TTC549 (cell line): ENCODE results near the gene TTC31.

Experiments used
- FAIRE-seq: peaks from 2 replicates; lab custom pipeline; 2012; peaks lifted over from hg19 to GRCh38; lab: Jason Lieb, UNC

Gene TTC31

DNA sequence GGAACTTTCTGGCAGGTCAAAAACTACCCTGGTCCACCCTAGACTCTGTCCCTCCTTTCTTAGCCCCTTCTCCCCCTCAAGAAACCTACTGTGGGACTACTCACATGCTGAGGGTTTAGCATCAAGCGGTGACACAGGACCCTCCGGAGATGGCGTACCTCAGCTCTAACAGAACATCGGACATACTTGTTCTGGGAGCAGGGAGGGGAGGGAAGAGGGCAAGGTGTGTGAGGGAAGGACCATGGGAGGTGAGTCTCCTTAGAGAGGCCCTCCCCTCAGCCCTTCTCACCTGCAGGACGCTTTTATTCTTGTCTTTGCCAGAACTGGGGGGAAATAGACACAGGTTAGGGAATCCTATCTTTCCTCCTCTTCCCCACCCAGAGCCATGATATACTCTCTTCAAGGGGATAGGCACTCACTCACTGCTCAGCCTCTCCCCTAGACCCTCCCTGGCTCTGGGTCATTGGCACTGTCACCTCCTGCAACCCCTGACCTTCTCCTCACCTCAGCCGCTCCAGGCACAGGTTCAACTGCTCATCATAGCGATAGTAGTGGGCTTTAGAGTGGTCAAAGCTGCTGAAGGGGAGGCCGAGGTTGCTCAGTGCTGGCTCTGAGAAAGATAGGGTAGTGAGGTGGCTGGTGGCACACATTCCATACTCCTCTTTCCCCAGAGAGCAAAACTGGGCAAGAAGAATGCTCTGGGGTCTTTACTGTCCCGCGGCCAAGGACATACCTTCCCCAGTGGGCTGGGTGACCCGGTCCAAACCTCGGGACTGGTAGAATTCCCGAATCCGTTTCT is 22.8 kb downstream of the TTC31 start:
- no peak for FAIRE-seq

DNA sequence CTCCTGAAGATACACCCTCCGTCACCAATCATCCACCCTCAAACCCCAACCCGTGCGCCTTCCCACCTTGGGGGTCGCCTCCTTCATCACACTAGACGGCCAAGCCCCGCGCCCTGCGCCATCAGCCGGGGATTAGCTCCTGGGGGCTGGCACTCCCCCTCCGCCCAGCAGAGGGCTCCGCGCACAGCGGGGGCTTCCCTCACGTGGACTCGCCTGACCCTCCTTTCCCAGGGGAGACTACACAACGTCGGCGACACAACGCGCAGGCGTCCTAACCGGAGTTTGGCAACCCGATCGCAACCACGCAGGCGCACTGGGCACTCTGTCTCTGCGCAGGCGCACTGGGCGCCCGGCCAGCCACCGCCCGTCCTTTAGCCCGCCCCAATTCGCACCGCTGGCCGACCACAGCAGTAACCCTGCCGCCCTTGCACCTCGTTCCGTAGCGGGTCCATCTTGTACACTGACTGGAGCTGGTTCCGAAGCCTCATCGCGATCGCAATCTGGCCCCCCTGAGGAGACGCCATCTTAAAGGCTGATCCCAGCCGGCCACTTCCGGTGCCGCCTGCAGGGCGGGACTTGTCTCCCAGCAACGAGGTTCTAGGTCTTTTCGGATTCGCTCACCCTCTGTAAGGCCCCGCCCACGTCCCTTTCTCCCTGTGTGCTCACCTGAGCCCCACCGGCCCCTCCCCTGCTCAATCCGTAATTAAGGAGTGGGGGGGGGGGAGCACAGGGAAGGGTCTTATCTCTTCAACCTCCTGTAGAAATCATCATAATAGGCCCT is 24.5 kb downstream of the TTC31 start, which contains the start of gene PCGF1:
Gene PCGF1, minus strand, starts transcription at position 551 of the 781 bp plus-strand sequence. Its CDS starts 27 bp downstream, at position 524.
- peak; percentile 58 for FAIRE-seq

DNA sequence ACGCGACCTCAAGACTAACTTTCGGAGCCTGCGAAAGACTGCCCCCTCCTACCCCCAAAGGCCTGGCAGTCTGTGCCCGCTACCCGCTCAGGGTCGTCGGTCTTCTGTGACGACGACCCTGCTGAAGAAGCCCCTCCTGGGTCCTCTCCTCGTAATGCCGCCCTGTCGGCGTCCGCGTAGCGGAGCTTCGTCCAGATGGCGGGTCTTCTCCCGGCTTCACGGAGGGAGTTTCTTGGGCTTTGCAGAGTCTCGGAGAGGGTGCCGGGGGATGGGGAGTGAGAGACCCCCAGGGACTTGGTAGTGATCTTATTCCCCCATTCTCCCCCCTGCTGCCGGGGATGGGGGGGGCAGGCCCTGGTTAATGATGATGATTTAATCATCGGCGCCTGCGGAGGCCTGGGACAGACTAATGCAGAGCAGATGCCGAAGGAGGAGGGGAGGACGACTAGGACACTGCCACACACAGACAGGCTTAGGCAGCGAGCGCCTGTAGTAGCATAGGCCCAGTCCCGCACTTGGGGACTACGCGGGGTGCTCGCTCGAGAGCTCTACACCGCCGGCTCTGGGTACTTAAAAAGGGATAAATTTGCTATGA is 25.1 kb downstream of the TTC31 start:
- no peak for FAIRE-seq

DNA sequence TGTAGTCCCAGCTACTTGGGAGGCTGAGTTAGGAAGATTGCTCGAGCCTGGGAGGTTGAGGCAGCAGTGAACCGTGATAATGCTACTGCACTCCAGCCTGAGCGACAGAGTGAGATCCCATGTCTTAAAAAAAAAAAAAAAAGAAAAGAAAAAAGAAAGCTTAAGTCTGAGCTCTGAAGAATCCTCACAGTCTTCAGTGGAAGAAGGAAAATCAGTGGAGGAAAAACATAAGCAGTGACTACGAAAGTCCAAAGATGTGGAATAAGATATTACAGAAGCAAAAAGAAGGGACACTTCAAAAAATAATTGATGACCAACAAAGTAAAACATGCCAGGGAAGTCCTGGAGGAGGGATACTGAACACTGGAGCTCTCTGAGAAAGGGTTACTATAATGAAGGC is 27.4 kb downstream of the TTC31 start:
- no peak for FAIRE-seq

DNA sequence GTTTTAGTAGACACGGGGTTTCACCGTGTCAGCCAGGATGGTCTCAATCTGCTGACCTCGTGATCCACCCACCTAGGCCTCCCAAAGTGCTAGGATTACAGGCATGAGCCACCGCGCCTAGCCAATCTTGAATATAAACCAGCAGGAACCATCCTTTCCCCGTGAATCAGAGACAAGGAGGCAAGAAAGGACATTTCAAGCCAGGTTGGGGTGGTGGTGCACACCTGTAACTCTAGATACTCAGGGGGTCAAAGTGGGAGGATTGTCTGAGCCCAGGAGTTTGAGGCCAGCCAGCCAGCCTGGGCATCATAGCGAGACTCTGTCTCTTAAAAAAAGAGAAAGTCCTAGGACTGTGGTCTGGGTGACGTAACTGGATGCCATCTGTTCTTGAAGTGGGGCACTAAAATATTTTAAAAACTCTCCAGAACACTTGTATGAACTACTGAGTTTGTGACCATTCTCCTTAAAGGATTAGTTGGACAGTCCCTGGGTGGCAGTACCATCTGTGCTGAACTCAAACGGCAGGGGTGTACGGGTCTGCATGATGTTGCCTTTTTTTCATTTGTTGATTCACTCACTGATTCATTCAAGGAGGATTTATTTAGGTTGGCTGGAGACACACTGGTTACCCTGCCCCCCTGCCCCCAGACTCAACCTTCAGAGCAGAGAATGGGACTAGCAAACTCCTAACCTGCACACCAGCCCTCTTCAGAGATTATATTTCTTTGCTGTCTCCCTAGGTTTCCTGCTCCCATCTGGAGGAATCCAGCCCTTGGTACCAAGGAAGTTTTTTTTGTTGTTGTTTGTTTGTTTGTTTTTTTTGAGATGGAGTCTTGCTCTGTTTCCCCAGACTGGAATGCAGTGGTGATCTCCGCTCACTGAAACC is 28.5 kb downstream of the TTC31 start:
- no peak for FAIRE-seq

DNA sequence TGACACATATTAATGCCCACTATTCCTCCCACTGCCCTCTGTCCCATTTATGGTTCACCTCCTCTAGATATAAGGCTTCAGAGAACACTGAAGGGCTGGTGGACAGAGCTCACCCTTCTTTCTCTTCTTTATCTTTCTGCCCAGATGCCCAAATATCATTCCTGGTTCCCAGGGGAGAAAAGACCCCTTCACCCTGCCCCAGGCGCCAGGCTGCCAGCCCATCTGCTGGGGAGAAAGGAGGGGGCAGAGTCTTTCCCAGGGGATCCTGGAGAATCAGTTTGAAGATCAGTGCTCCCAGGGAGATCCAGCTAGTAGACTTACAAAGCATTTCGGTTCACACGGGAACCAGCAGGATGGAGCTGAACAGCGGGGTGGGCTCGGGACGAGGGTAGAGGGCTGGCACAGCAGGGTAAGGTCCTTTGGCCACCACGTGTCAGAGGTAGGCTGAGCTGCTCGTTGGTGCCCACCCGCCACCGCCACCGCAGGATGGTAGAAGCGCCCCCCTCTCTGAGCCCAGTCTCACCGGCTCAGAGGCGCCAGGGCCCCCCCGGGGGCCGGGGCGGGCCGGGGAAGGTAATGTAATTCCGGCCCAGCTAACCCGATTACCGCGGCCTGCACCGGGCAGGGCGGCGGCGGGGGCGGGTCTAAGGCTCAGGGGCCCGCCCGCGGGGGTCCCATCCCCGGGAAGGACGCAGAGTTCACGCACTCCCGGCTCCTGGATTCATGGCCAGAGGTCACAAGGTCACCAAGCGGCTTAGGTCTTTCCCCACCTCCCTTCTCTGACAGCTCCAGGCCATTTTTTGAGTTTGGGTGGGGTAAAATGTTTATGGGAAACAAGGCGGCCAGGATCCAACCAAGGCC is 30.1 kb downstream of the TTC31 start:
- FAIRE-seq, result no peak

DNA sequence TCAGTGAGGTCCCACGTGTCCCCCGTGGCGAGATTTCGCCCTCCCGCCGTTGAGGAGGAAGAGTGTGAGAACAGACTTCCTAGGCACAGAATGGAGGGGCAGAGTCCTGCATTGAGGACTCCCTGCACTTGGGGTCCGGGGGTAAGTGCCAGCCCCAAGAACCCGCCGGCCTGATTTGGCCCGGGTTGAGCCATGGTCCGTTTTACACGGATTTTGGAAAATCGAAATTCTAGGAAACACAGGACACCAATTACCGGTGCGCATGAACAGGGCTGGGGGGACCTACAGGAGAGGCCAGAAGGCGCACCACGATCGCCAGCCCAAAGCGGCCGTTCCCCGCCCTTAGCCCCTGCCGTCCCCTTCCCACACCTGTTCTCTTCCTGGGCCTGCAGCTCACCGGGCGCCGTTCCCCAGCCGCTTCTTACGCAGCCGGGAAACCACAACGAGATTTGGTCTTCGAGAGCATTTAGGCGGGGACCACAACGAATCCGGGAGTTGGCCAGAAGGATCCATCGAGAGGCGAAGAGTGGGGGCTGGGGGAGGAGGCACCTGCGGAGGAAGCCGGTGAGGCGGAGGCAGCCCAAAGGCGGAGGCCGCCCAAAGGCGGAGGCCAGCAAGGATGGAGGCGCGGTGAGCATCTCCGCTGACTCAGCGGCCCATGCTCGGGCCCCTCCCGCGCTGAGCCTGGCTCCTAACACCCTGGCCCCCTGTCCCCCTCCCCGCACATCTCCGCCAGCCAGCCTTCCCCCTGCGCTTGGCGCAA is 30.9 kb downstream of the TTC31 start:
- FAIRE-seq, result no peak

DNA sequence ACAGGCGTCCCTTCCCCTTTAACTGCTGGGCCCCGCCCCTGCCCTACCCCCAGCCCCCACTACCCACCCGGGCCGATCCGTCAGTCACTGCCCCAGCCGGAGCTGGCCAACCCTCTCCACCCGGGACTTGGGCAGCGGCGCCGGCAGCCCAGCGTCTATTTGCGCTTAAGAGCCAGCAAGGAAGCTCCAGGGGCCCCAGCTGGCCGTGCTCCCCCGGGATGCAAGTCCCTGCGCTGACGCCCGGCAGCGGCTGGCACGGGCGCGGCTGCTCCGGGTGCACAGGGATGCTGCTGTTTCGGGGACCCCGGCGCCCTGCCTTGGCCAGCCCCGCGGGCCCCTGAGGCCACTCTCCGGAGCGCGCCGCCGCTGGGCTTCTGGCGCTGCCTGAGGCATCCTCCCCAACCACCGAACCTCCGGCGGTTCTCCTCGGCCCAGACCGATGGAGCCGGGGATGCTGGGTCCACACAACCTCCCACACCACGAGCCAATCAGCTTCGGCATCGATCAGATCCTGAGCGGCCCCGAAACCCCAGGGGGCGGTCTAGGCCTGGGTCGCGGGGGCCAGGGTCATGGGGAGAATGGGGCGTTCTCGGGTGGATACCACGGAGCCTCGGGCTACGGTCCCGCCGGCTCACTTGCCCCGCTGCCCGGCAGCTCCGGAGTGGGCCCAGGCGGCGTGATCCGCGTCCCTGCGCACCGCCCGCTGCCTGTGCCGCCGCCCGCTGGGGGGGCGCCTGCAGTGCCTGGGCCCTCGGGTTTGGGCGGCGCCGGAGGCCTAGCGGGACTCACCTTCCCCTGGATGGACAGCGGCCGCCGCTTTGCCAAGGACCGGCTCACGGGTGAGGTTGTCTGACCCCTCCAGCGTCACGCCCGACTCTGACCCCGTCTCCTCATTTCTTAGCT is 31.7 kb downstream of the TTC31 start, which contains the start of gene TLX2:
Gene TLX2, plus strand, starts transcription at position 83 of the 903 bp plus-strand sequence. Its CDS starts 357 bp downstream, at position 440.
- no peak for FAIRE-seq

DNA sequence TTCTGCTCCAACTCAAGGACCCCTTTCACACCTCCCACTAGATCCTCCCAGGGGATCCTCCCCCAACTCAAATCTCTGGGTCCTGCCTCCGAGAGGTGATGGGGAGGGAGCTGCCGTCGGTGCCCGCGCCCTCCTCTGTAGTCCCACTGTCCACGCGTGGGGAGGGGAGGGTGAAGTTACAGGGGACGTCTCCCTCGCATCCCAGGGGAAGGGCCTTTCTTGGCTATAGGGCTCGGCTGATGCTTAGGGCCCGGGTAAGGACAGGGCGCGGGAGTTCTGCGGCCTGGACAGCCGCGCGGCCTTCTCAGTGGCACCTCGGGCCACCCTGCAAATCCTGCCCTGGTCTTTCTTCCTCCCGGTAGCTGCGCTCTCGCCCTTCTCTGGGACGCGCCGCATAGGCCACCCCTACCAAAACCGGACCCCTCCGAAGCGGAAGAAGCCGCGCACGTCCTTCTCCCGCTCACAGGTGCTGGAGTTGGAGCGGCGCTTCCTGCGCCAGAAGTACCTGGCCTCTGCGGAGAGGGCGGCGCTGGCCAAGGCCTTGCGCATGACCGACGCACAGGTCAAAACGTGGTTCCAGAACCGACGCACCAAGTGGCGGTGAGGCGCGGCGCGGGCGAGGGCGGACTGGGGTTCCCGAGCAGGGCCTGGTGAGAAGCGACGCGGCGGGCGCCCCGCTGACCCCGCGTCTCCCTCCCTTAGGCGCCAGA is 32.5 kb downstream of the TTC31 start:
- no peak for FAIRE-seq

DNA sequence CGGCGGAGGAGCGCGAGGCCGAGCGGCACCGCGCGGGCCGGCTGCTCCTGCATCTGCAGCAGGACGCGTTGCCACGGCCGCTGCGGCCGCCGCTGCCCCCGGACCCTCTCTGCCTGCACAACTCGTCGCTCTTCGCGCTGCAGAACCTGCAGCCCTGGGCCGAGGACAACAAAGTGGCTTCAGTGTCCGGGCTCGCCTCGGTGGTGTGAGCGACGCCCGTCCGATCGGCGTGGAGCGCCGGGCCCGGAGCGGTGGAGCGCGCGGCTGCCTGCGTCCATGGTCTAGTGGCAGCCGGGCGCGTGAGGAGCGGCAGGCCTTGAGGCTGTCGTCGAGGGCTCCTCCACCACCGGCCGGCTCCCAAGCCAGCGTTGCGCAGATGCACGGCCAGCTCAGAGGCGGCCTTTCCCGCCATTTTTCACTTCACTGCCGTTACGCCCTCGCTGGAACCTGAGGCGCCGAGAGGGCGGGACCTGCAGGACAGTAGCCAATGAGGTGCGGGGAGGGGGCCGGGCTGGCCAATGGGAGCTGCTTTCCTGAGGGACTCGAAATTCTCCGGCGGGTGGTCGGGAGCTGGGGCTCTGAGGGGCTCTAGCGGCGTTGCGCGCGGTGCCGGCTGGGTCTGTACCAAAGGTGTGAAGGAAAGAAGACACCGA is 33.2 kb downstream of the TTC31 start:
- FAIRE-seq, result no peak

DNA sequence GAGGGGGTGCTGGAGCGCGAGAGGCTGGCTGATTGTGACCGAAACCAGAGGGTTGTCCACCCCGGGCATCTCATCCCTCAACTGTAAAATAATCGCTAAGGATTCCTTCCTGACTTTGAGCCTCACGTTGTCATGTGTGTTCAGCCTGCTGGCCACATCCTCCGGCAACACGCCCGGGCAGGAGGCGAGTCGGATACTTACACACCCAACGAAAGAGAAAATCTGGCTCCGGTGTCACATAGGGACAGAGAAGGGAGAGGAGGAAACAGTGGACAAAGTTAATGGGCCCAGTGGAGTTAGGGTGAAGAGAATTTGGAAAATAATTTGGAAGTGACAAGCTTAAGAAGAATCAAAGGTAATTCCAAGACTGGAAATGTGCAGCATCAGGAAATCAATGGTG is 33.8 kb downstream of the TTC31 start:
- FAIRE-seq, result no peak

DNA sequence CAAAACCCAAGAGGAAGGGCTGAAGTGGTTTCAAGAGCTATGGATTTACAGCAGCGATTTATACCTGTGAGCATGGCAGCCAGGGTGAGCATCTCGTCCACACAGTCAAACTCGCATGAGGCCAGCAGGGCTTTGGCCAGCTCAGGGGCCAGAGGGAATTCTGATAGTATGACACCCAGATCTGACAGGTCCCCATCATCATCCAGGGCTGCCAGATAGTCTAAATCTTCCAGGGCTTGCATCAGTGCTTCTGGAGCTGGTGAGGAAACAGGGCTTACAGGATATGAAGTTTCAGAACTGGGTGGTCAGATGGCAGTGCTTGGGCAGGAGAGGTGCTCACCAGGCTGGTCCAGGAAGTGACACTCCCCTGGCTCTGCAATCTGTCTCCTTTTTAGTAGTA is 39.6 kb downstream of the TTC31 start:
- no peak for FAIRE-seq

DNA sequence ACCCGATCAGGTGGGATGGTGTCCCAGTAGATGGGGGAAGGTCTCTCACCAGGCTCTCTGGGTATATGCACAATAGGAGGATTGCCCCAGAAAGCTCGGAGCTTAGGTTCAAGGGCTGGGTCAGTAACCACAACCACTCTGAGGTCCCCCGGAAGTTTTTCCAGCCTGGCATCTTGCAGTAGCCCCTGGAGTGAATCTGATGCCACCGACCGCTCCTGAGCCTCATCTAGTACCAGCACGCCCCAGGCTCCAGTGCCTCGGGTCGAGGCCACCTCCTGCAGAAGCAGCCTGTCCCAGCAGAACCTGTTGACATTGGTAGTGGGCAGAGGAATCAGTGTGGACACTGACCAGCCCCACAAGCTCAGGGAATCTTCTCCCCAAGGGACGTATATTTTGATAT is 41.1 kb downstream of the TTC31 start:
- FAIRE-seq, result no peak

DNA sequence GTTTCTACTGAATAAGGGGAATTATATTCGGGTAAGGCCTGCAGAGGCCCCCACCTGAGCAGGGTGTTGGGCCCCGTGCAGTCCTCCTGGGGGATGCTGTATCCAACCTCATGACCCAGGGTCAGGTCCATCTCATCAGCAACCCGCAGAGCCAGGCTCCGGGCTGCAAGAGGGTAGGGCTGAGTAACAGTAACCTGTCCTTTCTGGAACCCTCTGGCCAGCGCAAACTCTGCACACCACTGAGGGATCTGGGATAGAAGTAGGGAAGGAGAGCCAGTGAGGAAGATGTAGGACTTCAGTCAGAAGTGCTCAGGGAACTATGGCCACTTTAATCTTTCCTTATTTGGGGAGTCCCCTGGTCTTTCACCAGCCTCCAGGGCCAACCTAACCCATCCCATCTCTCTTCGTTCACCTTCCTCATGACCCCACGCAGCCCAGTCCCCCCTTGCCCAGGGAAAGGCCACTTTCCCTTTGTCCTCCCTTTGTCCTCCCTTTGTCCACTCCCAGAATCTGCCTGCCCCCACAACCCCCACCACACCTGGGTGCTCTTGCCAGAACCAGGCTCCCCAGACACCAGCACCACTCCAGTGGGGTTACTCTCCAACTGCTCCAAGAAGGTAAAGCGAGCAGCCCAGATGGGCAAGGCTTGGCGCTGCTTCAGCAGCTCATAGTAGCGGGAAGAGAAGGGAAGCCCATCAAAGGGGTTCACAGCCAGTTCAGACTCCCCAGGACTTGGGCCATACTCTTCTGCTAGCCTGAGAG is 42.3 kb downstream of the TTC31 start:
- FAIRE-seq, result no peak

DNA sequence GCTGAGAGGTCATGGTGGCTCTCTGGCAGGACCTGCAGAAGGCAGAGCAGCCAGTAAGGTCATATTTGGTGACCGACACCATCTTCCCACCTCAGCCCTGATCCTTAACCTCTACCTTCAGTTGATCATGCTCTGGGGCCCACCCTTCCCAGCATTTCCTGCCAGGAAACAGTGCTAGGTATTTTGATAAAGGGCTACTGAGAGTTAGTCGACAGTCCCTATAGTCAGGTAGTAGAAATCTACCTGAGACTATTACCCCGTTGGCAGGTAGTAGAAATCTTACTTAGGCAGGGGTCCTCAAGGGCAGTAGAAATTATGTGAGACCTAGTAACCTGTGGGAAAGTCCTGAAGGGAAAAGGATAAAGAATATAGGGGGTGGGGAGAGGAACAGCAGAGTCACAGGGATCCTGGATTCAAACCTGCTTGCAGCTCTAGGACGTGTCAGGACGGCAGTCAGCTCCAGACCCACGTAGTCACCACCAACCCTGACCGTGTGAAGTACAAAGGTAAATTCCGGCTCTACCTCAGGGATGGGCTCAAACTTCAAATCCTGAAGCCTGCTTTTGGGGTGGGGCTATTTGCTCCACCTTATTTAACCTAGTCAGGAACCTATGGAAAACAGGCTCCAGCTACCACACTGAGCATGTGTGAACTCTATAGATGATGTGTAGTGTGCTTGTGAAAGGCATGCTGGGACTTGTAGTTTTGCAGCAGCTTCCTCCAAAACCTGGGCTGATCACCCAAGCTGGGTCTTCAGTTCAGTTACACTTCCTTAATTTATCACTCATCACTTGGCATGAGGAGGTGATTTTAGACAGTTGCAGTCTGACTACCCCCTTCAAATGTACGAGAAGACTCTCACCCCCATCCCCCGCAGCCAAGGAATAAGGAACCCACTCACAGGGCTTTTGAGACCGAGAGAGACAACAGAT is 43.1 kb downstream of the TTC31 start, which contains the start of gene DQX1:
Gene DQX1, minus strand, starts transcription at position 515 of the 932 bp plus-strand sequence. Its CDS starts 502 bp downstream, at position 13.
- FAIRE-seq, result peak; percentile 53
